HG03342 (cell line): Measurements from ENCODE around the gene LYL1.

ENCODE experiments used
- ATAC-seq: cut with Tn5 transposase; IDR thresholded peaks from one replicate; pipeline ENCODE4 v1.9.1; 2021; ENCODE audit warnings: mild to moderate bottlenecking, moderate library complexity; ENCODE audit not compliant: unreplicated experiment

The LYL1 gene

GRCh38 chr19:13060233-13060963, 42.3 kb downstream of the LYL1 start:
- ATAC-seq: no peak

- ATAC-seq: no peak
Measured at GRCh38 chr19:13058951-13059660, 43.6 kb downstream of the LYL1 start.

- no peak for ATAC-seq
Measured at GRCh38 chr19:13057744-13058143, 44.9 kb downstream of the LYL1 start.

DNA sequence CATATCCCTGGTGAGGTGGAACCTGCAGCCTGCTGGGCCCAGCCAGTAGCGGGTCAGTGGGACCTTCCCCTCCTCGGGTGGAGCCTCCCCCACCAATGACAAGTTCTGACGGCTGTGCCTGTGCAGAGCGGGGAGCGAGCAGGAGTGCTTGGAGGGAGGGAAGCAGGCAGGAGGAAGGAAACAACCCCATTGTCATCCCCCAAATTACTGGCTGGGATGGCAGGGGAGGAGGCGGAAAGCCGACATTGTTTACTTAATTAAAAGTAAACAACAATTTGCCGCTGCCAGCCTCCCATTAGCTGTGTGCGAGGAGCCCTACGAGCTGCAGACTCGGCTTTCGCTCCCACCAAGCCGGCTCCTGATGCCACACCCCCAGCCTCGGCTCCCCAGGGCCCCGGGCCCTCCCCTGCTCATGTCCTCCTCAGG, 45.5 kb downstream of the LYL1 start:
- ATAC-seq: no peak

DNA sequence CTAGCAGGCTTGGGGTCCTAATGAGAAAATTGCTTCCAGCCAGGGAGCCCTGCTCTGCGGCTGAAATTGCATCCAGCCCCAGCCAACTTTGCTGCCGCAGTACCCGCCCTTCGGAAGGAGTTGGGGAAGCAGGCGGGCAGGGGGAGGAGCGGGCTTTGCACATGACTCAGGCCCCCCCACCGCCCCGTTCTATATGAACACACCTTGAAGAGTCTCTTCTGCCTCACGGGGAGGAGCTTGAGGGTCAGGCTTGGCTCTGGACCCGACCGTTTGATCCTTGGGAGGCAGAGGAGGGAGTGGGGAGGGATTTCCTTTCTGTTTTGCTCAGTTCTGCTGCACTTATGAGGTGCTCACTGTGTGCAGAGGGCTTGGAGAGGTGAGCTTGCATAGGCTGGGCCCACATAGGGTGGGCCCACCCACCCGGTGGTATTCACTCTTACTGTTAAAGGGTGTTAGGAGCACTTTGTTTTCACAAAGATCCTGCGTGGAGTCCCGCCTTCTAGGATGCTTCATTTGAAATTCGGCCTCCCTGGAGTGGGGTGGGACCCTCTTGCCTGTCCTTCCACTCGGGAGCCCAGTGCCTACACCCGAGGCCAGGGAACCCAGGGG, 46.5 kb downstream of the LYL1 start:
- ATAC-seq: no peak

- no peak for ATAC-seq
Measured at GRCh38 chr19:13055213-13056051, 47.2 kb downstream of the LYL1 start.

DNA sequence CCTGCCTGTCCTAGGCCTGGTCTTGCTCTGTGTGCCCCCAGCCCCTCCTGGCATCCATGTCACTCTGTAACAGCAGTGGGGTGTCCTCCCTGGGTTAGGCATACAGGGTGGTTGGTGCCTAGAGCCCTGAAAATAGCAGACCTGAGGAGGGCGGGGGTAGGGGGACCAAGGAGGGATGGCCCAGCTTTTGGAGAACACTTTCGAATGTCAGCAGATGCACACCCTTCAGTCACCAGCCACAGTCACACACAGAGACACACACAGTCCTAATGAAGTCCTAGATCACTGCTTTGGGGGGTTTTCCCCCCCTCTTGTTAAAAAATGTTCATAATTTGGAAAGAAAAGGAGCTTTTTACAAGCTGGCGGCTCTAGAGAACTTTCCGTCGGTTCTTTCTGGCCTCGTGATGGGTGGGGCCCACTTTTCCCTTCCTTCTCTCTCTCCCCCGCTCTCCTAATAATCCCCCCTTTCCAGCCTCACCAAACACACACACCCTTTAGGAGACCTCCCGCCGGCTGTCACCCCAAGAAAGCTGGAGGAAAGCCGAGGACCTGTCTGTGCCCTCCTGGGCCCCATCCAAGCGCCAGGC, 47.9 kb downstream of the LYL1 start:
- no peak for ATAC-seq

DNA sequence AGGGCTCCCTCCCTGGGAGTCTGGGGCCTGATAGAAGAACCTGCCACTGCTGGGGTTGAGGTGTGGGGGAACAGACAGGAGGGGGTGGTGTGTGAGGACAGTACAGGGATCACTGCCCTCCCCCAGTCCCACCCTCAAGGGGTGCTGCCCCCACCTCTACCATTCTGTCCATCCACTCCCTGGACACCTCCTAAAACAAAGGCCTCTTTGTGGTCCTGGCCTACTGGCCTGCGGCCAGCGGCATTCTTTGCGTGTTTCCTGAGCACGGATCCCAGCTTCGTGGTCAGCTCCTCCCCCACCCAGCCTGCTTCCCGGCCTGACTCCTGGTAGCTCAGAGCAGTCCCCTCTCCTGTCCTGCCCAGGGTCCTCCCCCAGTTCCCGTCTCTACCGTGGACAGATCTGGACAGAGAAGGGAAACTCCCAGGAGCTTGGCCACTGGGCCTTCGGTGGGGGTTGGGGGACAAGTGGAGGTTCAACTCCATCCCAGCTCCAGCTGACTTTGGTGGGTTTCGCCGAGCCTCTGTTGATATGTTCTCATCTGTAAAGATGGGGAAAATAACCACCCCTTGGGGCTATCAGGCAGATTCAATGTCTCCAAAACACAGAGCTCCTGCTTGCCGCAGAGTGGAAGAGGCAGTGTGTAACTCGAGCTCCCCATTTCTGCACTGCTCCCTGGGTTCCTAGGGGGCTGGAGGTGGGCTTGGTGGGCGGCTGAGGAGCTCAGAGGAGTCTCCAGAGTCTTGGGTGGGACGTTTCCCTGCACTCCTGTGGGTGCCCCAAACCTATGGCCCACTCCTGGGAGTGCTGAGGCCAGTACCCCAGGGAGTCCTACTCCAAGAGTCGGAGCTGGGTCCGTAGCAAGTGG, 48.7 kb downstream of the LYL1 start:
- no peak for ATAC-seq

GRCh38 chr19:13053238-13053637, 49.4 kb downstream of the LYL1 start:
- no peak for ATAC-seq

GRCh38 chr19:13052447-13053175, 50.0 kb downstream of the LYL1 start:
- ATAC-seq: no peak

GRCh38 chr19:13051557-13052165, 51.0 kb downstream of the LYL1 start:
- no peak for ATAC-seq

DNA sequence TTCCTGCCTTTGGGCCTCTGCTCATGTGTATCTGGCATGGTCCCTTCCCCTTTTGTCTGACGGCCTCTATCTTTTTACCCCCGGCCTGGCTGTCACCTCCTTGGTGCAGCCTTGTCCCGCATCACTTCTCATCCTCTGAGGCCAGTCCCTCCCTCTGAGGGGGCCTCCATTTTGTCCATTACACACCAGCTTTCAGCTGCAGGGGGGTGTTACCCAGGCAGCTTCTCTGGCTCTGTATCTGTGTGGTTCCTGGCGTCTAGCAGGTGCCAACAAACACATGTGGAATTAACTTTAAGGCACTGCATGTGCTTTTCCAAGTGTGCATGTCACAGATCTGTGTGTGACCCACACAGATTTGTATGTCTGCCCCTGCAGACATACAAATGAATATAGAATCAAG, 52.4 kb downstream of the LYL1 start:
- no peak for ATAC-seq
